ENCODE data around the gene TIPRL. TPM values are rescaled to one million over a fixed set of nuclear protein-coding genes. Genes with fewer than 3 reads are reported as not detected.

The TIPRL gene
- total and polyA plus RNA-seq, 2 of the 8 experiments (the other 6 are each of a cell fraction or from before 2014, with no cell fraction given) = 8.1 to 27.4 TPM

DNA sequence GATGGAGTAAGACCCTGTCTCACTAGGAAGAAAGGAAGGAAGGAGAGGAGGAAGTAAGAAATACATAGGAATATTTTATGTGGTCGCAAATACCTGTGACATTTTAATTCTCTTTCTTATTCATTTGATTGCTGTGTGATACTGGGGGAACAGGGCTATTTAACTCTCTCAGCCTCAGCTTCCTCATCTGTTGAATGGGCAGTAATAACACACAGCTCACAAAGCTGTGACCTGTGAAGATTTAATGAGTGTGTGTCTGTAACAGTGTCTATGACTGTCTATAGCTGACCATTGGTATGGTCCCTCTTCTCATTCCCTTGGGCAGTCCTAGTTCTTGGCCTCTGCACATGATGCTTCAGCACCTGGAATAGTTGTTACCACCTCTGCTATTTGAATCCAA lies 28.5 kb upstream of the TIPRL start:
- no peak overlapping the region for H2BK120ac ChIP-seq (replicated peaks; ENCODE audit: low read depth, low read length)
- no peak overlapping the region for H3K56ac ChIP-seq (replicated peaks; ENCODE audit: insufficient read length, low read depth, low read length)
- no peak overlapping the region for H2BK5ac ChIP-seq (ENCODE audit: low read depth, low read length)
- no peak overlapping the region for H3K4me2 ChIP-seq (ENCODE audit: insufficient read depth in 1 of 2, low read depth in 2 of 2, low read length in 2 of 2)
- H3K4me1 ChIP-seq (replicated peaks in 1 of 4; ENCODE audit: control insufficient read depth in 3 of 4, insufficient read depth in 4 of 4, low read length in 3 of 4) = peaks cover 0 to 3% (median 1%) of the 10 kb centered on the region in 4 experiments; a peak in 2 of 7 replicates
- H3K4ac ChIP-seq (replicated peaks; ENCODE audit: insufficient read length, low read depth, low read length) = no peak overlapping the region
- H3K23ac ChIP-seq (ENCODE audit: insufficient read length) = no peak overlapping the region
- no peak overlapping the region for H2AFZ ChIP-seq (ENCODE audit: low read length)
- no peak overlapping the region for H3K27ac ChIP-seq (ENCODE audit: low read depth, low read length)
- no peaks in the 10 kb centered on the region for H3K36me3 ChIP-seq (ENCODE audit: control insufficient read depth in 2 of 4, insufficient read depth in 4 of 4, low read length in 3 of 4)
- H3K27me3 ChIP-seq (replicated peaks in 1 of 4; ENCODE audit: control insufficient read depth in 3 of 4, extremely low read depth in 1 of 4, insufficient read depth in 3 of 4, low read length in 3 of 4) = no peaks in the 10 kb centered on the region
- H2BK15ac ChIP-seq (ENCODE audit: low read length) = no peak overlapping the region
- FAIRE-seq = no peak
- H3K18ac ChIP-seq (ENCODE audit: extremely low read depth, low read length) = no peak overlapping the region
- no peak overlapping the region for H3K4me3 ChIP-seq (ENCODE audit: extremely low read depth in 1 of 4, insufficient read depth in 2 of 4, low read depth in 3 of 4, low read length in 4 of 4)
- no peaks in the 10 kb centered on the region for H3K9me3 ChIP-seq (ENCODE audit: insufficient read depth in 2 of 2, low read depth in 1 of 2, low read length in 1 of 2)
- peak overlapping the region; percentile 16; the same call in 1 of the 2 replicates for H2AK5ac ChIP-seq (ENCODE audit: low read depth, low read length)
- H3K79me1 ChIP-seq (ENCODE audit: low read depth, low read length) = no peaks in the 10 kb centered on the region
- H2BK20ac ChIP-seq (ENCODE audit: low read length) = no peak overlapping the region
- WGBS, 2 experiments (ENCODE audit: extremely low coverage in 1 of 2, insufficient coverage in 1 of 2, insufficient read length in 1 of 2, insufficient replicate concordance in 2 of 2, low coverage in 1 of 2, low lambda C conversion rate in 2 of 2, missing lambda C conversion rate in 1 of 2) = 75% methylated on average over 1 of the region's 1 CpG; no CpG with 5 or more reads in 1 of the 2 experiments
- CTCF ChIA-PET (ENCODE audit: partially characterized antibody) = interaction anchor here (1.0 kb wide), 1 partner anchor 21 kb away, joined by 3 read pairs; no protein-coding TSS in a partner anchor
- no peak for DNase-seq (ENCODE audit: low read depth in 1 of 2, low spot score in 2 of 2)
- H4K5ac ChIP-seq (ENCODE audit: insufficient read length, low read depth, low read length) = no peak overlapping the region
- H3K9ac ChIP-seq (replicated peaks in 1 of 4; ENCODE audit: extremely low read depth in 1 of 4, low read depth in 3 of 4, low read length in 3 of 4) = no peak overlapping the region
- H4K91ac ChIP-seq (replicated peaks; ENCODE audit: insufficient read length, low read length) = no peak overlapping the region
- H3K79me2 ChIP-seq (ENCODE audit: control insufficient read depth in 1 of 2, insufficient read depth in 2 of 2, low read length in 2 of 2) = no peaks in the 10 kb centered on the region
- no peak overlapping the region for H2BK12ac ChIP-seq (ENCODE audit: low read depth, low read length)
- no peak overlapping the region for H3K14ac ChIP-seq (ENCODE audit: insufficient read length)
- no peak overlapping the region for H4K8ac ChIP-seq (ENCODE audit: extremely low read depth, insufficient read depth, low read length)
- H4K20me1 ChIP-seq (replicated peaks in 1 of 2; ENCODE audit: control insufficient read depth in 1 of 2, insufficient read depth in 2 of 2, low read length in 2 of 2) = no peaks in the 10 kb centered on the region
- POLR2A ChIA-PET (ENCODE audit: partially characterized antibody) = no interaction called here
- no peaks in the 10 kb centered on the region for H3K23me2 ChIP-seq (ENCODE audit: low read depth, low read length)
- TF ChIP-seq, protein P1, sequence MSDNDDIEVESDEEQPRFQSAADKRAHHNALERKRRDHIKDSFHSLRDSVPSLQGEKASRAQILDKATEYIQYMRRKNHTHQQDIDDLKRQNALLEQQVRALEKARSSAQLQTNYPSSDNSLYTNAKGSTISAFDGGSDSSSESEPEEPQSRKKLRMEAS (IDR thresholded peaks at IDR 0.05) = no peak
- no peak for TF ChIP-seq PHF8 (conservative IDR thresholded peaks at IDR 0.05; ENCODE audit: low read depth, low read length)
- no peak for TF ChIP-seq TAF7 (optimal IDR thresholded peaks at IDR 0.05; ENCODE audit: borderline replicate concordance, low read depth, low read length)
- no peak for TF ChIP-seq JUND (IDR thresholded peaks at IDR 0.05; ENCODE audit: low read length)
- TF ChIP-seq ZNF274 (IDR thresholded peaks at IDR 0.05; ENCODE audit: borderline replicate concordance, extremely low read depth, low read length) = no peak
- TF ChIP-seq SAP30 (IDR thresholded peaks at IDR 0.05; ENCODE audit: insufficient read depth, insufficient replicate concordance, low read length) = no peak
- no peak for TF ChIP-seq SIX5 (IDR thresholded peaks at IDR 0.05; ENCODE audit: low read depth, low read length)
- no peak for TF ChIP-seq SP1 (IDR thresholded peaks at IDR 0.05; ENCODE audit: low read depth, low read length)
- no peak for TF ChIP-seq CHD2 (IDR thresholded peaks at IDR 0.05; ENCODE audit: low read length)
- TF ChIP-seq TBP (IDR thresholded peaks at IDR 0.05; ENCODE audit: low read depth, low read length) = no peak
- no peak for TF ChIP-seq CEBPB (IDR thresholded peaks at IDR 0.05; ENCODE audit: low read depth, low read length)
- TF ChIP-seq EP300 (IDR thresholded peaks at IDR 0.05; ENCODE audit: borderline replicate concordance in 1 of 2, low read depth in 2 of 2, low read length in 2 of 2) = no peak
- no peak for TF ChIP-seq TEAD4 (IDR thresholded peaks at IDR 0.05; ENCODE audit: low read depth, low read length)
- no peak for TF ChIP-seq EGR1 (IDR thresholded peaks at IDR 0.05; ENCODE audit: borderline replicate concordance, low read depth, low read length)
- no peak for TF ChIP-seq KDM1A (IDR thresholded peaks at IDR 0.05; ENCODE audit: borderline replicate concordance, low read length)
- no peak for TF ChIP-seq SIRT6 (IDR thresholded peaks at IDR 0.05; ENCODE audit: low read length)
